ENCODE measurements around the gene NUP58. TPM values are rescaled to one million over a fixed set of nuclear protein-coding genes. Genes with fewer than 3 reads are reported as not detected.

NUP58 gene, protein sequence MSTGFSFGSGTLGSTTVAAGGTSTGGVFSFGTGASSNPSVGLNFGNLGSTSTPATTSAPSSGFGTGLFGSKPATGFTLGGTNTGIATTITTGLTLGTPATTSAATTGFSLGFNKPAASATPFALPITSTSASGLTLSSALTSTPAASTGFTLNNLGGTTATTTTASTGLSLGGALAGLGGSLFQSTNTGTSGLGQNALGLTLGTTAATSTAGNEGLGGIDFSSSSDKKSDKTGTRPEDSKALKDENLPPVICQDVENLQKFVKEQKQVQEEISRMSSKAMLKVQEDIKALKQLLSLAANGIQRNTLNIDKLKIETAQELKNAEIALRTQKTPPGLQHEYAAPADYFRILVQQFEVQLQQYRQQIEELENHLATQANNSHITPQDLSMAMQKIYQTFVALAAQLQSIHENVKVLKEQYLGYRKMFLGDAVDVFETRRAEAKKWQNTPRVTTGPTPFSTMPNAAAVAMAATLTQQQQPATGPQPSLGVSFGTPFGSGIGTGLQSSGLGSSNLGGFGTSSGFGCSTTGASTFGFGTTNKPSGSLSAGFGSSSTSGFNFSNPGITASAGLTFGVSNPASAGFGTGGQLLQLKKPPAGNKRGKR
- total RNA-seq = 107 TPM

DNA sequence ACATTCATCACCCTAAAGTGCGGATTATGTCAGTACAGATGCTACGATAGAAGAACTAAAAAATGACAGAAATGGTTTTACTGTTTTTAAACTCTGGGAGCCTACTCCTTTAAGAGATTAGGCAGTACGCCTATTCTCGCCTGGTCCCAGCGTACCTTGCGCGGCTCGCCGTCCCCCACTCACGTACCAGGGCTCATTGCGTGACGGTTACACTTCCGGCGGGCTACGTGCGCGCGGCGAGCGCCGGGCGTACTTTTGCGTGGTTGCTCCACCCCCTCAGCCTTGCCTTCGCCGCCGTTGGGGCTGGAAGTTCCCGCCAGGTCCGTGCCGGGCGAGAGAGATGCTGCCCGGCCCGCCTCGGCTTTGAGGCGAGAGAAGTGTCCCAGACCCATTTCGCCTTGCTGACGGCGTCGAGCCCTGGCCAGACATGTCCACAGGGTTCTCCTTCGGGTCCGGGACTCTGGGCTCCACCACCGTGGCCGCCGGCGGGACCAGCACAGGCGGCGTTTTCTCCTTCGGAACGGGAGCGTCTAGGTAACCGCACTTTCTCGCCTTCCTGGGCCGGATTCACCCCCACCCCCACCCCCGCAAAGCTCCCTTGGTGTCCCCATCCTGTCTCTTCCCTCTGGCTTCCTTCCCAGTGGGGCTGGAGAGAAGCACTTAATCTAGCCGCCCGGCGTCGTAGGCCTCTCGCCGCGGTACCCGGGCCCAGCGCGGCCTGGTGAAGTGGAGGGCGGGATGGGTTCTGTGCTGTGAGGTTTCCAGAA, at the start of gene NUP58:
Gene NUP58, plus strand, starts transcription at position 279 of the 767 bp plus-strand sequence. Its CDS starts 149 bp downstream, at position 428.
- FAIRE-seq = no peak

DNA sequence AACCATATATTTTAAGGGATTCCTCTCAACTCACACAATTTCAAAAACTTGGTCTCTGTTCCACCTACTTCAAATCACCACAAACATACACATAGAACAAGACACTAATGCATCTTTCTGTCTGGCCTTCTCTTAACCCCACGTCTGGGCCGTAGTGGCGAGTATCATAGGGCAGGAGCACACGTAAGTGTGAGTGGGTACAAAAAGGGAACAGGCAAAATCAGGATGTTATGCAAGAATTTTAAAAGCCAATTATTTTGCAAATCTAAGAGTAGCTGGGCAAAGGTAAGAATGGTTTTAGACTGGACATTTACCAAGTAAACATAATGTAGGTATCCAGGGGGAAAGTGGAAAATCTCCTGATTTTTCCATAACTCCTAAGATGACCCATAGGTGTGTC, 49.2 kb upstream of the NUP58 start:
- DNase-seq (ENCODE audit: low spot score in 2 of 2) (no peak), FAIRE-seq (no peak)

More for the DNA sequence above, at the start of gene NUP58:
- DNase-seq (ENCODE audit: low spot score in 2 of 2) = peak; percentile 81 to 82

DNA sequence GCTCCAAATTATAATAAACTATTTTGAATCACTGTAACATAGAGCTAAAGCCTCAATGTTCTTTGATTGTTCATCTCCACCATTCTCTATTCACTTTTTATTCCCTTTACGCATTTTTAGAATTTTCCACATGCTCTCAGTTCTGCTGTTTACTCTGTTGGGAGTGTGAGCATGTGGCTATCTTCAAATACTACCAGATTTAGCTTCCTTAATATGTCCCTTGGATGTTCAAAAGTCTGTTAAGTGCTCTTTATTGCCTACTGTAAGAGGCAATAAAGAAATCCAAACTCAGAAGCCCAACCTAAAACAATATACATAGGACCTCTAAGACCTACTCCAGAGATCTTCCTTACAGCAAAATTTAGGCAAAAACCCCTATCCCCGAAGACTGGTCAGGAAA, 48.7 kb upstream of the NUP58 start:
- FAIRE-seq (no peak), DNase-seq (ENCODE audit: low spot score in 2 of 2) (no peak)

DNA sequence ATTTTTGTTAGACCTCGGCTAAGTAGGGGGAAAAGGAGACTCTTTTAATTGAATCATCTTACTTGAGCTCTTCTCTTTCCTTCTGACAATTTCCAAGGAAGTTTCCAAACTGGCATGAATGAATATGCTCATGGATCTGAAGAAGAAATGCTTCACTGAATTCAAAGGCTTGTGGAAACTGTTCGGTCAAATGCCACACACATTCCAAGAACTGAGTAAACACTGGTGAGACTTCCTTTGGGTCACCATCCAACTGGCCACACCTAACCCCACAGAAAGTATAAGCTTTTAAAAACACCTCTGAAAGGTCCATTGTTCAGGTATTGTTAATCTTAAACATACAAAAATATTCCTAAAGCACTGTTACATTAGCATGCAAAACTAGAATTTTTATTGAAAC, 47.7 kb upstream of the NUP58 start:
- no peak for FAIRE-seq

DNA sequence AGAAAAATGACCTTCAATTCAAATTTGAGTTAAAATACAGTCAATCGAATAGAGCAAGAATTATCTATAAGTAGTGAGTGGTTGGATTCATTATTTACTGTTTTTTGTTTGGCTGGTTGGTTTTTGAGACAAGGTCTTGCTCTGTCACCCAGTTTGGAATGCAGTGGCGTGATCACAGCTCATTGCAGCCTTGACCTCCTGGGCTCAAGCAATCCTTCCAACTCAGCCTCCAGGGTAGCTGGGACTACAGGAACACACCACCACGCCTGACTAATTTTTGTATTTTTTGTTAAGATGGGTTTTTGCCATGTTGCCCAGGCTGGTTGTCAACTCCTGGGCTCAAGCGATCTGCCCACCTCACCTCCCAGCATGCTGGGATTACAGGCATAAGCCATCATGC, 39.2 kb upstream of the NUP58 start:
- DNase-seq (ENCODE audit: low spot score in 2 of 2) = no peak
- no peak for FAIRE-seq

More for the DNA sequence above, 47.7 kb upstream of the NUP58 start:
- DNase-seq (ENCODE audit: low spot score in 2 of 2) = no peak

DNA sequence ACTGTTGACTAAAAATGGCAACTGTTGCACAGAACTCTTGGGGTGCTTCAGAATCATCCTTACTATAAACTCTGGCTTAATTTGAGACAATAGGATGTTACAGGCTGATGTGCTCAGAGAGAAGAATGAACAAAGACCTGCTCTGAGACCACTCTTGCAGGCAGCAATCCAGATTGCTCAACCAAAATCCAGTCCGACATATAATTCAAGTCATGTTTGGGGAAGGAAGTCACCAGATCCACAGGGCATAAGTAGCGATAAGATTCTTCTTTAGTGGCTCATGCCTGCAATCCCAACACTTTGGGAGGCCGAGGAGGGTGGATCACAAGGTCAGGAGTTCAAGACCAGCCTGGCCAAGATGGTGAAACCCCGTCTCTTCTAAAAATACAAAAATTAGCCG, 34.7 kb upstream of the NUP58 start:
- no peak for FAIRE-seq
- DNase-seq (ENCODE audit: low spot score in 2 of 2) = no peak

DNA sequence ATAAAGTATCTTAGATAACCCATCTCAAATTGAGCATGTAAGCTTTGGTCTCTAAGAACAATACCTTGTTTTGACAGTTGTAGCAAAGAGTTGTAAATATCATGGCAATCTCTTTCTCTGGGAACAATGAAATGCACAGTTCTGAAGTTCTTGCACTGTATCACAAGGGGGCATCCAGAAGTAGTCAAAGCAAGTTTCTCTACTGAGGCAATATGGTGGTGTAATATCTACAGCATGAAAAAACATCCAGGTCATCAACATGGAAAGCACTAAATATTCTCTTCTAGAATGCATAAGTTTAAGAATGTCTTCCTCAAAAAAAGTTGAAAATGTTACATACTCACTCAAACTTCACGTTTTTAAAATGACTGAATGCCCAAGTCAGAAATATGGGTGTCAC, 33.7 kb upstream of the NUP58 start:
- no peak for DNase-seq (ENCODE audit: low spot score in 2 of 2)

DNA sequence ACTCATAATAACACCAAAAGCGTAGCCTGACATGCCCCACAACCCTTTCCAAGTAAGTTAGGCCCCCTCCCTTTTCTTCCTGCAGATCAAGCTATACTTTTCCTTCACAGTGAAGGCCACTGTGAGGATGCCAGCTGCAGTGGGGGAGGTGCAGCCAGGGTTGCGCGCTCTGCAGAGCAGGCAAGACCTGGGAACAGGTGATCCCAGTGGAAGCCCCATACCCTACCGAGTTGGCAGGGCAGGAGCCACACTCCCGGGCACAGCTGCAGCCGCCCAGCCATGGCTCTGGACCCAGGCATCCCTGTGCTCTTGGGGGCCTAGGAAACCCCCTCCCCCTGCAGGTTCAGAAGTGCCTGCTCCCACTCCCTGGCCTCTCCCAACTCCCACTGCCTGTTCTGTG, 32.9 kb upstream of the NUP58 start:
- FAIRE-seq (no peak), DNase-seq (ENCODE audit: low spot score in 2 of 2) (no peak)

More for the DNA sequence above, 33.7 kb upstream of the NUP58 start:
- no peak for FAIRE-seq

DNA sequence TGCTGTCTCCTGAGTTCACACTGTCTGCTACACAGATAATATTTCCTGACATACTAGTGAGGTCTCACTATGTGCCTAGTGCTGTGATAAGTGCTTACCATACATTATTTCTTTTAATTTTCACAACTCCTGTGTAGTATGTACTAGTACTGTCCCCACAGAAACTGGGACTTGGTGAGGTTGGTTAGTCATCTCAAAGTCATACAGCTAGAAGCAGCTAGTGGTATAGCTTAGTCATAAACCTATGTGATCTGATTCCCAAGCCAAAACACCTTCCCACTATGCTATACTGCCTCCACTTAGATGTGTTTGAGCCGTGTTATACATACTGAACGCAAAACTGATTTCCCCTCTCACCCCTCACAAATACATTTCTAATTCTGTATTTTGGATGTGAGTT, 24.7 kb upstream of the NUP58 start:
- no peak for DNase-seq (ENCODE audit: low spot score in 2 of 2)
- no peak for FAIRE-seq

DNA sequence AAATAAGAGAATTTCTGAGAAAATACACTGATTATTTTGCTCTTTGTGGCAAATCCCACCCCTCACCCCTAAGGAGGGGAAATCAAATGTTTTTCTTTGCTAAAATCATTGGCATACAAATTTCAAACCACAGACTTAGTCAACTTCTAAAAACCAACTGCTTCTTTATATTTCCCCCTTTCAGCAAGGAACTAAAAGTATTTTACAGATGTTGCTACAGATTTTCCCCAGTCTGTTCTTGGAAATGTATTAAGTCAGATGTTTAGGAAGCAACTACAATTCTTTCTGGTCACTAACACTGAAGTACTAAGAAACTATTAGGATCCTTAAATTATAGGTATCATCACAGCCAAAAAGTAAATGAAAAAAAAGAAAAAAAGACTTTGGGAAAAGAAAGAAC, 21.0 kb upstream of the NUP58 start:
- FAIRE-seq (no peak), DNase-seq (ENCODE audit: low spot score in 2 of 2) (no peak)

DNA sequence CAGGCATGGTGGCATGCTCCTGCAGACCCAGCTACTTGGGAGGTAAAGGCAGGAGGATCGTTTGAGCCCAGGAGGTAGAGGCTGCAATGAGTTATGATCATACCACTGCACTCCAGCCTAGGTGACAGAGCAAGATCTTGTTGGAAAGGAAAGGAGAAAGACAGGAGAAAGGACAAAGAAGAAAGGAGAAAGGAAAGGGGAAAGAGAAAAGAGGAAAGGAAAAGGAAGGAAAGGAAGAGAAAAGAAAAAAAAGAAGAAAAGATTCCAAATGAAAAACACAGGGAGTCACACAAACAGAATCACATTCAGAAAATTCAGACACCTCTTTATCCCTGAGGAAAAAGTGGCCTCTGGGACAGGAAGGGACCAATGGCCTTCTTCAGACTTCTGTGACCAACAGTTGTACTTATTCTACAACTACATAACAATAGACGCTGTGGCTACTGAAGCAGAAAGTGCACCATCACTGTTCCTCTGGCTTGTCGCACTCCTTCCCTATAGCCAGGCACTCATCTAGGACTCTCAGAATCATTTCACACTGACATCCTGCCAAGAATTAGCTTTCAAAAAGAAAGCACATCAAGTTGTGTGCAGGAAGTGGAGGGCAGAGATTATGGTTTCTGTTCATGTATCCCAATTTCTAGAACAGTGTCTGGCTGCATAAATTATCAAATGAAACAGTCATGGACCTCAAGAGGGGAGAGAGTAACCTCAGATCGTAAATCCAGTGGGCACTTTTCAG, 20.1 kb upstream of the NUP58 start:
- DNase-seq (ENCODE audit: low spot score in 2 of 2) (no peak), FAIRE-seq (no peak)

DNA sequence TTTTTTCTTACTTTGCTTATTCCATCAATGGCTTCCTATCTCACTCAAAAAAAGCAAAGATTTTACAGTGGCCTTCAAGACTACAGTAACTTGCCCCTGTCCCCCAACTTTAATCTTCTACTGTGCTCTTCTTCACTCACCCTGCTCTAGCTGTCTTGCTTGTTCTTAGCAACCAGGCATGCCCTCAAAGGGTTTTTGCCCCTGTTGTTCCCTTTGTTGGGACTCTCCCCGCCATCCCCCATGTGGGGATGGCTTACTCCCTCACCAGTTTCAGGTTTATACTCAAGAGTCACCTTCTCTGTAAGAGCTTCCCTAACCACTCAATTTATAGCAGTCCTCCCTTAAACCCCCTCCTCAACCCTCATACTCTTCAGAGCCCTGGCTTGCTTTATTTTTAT, 19.5 kb upstream of the NUP58 start:
- DNase-seq (ENCODE audit: low spot score in 2 of 2) = no peak
- FAIRE-seq = no peak

DNA sequence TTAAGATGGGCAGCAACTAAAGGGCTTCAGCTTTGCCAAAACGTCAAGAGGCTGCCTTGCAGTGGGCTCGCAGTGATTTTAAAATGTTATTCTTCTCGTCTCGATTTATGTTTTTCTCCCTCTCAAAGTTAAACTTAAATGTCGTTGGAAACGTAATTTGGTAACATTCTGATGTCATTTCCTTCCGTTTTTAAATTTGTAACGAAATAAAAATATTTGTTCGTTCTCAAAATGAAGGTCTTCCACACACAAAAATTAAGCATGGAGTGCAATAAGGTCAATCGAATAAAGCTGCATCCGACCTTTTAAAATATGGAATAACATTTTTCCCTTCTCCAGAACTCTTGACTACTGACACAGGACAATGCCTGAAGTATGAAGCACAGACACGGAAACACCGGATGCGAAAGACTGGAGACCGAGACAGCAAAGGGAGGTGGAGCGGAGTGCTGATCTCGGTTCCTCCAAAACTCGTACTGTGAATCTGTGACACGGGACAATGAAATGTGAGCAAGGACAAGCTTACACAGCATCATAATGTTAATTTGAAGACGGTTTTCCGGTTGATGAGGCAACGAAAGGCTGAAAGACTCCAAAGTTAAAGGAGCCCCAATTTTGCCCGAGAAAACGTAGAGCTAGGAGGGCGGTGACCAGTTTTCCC, 15.0 kb upstream of the NUP58 start:
- FAIRE-seq (no peak), DNase-seq (ENCODE audit: low spot score in 2 of 2) (peak; percentile 28 to 38)

DNA sequence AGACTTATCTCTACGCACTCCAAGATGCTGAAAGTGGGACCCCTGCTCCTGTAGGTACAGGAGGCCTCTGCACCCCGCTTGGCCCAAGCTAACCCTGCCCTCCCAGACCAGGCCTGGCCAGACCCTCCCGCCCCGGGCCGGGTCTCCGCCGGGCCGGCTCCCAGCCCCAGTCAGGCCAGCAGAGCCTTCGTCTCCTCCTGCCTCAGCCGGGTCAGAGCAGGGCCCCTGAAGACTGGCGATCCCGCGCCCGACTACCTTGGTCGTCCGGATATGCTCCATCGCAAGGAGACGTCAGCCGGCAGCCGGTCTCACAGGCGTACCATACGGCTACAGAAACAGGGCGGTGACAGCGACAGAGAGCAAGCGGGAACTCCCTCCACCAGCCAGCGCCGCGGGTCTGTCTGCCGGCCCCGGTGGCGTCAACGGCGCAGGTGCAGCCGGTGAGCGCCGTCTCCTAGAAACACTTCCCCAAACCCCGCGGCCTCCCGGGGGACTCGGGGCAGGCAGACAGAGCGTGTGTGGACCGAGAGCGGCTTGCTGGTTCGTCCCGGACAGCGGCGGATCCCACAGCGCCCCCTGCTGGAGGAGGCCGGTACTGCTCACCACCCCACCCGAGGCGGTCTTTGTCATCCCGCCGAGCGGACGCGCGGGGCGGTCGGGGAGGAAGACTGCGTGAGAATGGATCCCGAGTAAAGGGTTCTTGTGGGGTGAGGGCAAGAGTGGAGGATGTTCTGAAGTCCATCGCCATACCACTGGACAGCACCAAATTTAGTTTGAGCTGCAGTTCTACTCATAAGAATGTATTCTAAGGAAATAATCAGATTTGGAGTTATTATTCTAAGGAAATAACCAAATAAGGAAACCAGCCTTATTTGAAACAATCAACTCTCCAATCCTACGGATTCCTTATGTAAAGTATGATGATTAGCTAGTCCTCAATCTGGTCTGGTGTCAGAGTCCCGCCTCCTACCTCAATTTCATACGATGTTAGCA, 14.2 kb upstream of the NUP58 start, which contains the start of gene MTMR6:
Gene MTMR6, minus strand, starts transcription at position 520 of the 993 bp plus-strand sequence. Its CDS starts 241 bp downstream, at position 279.
- DNase-seq (ENCODE audit: low spot score in 2 of 2) (peak; percentile 86 to 92), FAIRE-seq (no peak)

DNA sequence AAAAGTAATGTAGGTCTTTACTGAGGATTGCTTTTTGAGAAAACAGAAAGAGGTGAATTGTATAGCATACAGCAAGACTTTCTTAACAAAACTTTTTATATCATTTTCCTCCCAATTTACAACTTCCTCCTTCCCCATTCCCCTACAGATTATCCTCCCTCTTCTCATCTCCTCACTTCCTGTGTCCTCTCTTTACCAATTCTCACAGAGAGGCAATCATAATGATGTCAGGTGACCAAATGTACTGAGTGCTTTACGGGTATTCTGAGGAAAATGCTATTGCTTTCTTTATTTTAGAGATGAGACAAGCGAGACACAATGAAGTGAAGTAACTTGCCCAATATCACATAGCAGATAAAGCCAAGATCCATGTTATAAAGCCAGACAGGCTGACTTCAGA, 12.5 kb upstream of the NUP58 start:
- FAIRE-seq = no peak
- DNase-seq (ENCODE audit: low spot score in 2 of 2) = no peak

DNA sequence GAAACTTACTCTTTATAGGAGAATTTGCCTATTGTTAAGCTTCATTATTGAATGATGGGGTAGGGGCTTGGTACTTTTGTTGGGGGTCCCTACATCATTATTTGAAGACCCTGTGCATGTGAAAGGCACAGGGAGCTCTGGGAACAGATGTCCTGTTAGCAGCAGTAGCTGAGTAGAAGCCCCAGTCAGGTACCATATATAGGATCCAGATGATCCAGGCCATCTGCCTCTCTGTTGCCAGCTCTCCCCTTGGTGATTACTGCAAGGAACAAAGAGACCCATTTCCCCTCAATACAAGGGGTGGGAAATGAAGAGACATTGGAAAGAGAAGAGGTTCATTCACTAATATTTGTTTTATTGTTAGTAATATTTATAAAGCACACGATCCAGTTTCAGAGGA, 9.7 kb upstream of the NUP58 start:
- FAIRE-seq = no peak
- no peak for DNase-seq (ENCODE audit: low spot score in 2 of 2)

DNA sequence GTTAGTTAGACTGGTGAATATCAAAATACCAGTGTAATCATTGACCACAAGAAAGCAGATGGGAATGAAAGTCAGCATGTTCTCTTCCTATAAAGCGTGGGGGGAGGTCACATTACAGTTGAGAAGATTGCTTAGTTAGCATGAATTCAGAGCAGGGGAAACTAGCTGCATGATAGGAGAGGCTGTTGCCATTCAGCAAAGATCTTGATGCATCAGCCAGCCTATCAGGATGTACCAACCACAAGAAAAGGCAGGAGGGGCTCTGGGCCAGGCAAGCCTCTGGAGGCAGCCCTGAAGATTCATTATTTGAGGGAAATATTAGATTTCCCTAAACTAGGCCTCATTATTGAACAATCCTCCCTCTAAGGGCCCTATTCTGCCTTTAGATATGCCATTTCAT, 9.1 kb upstream of the NUP58 start:
- FAIRE-seq (no peak), DNase-seq (ENCODE audit: low spot score in 2 of 2) (no peak)

DNA sequence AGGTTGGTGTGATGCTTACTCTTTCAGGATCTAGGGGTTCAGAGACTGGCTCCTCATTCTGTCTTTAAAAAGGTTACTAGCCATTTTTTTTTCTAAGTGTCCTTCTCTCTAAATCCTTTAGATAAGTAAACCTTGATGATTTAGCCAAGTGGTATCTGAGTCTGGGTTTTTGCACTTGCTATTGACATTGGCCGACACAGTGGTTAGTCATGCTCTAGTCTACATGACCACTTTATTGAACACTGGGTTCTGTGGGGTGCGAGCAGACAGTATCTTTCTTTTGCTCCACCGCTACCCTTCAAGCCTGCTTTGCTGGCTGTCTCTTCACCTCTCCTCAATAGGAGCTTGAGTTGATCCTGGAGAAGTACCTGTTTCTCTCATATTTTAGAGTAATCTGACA, 6.2 kb upstream of the NUP58 start:
- no peak for FAIRE-seq
- no peak for DNase-seq (ENCODE audit: low spot score in 2 of 2)

DNA sequence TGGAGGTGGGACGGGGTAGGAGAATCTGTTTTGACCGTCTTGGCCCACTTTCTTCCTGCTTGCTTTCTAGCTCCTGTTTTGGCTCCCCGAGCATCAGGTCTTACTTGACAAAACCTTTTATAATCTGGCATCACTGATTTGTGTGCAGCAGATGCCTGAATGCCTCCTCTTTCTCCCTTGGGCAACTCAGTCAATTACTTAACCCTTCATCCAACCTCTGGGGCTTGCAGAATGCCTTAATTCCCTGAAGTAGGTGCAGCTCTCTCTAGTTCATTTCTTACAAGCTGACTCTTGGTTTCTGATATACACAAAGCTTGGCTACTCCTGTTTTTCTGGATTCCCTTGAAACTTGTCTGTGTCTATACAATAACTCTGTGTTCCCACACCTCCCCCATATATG, 5.7 kb upstream of the NUP58 start:
- DNase-seq (ENCODE audit: low spot score in 2 of 2) = no peak
- no peak for FAIRE-seq

Data from frontal cortex (tissue), 4 donors.